Keratinocyte (primary cell): ENCODE results near the gene ENTPD8. TPM values are rescaled to one million over a fixed set of nuclear protein-coding genes. Genes with fewer than 3 reads are reported as not detected.

ENCODE experiments used
- DNase-seq: peaks from one replicate; pipeline ENCODE4 v3.0.0-alpha.2; 2011; ENCODE audit warnings: low read depth, missing footprints, low spot score
- FAIRE-seq: peaks from 2 replicates; lab custom pipeline; 2011; peaks lifted over from hg19 to GRCh38; lab: Jason Lieb, UNC
- H2AFZ ChIP-seq: 2 replicates; pipeline ENCODE4 v1.6.0; 2012; ENCODE audit warnings: low read length, control low read depth, inconsistent platforms; ENCODE audit not compliant: control insufficient read depth
- H3K27ac ChIP-seq: 2 replicates; pipeline ENCODE4 v1.5.1; 2011; ENCODE audit warnings: low read length; ENCODE audit not compliant: control insufficient read depth, insufficient read depth
- H3K27me3 ChIP-seq: 3 replicates; pipeline ENCODE4 v1.6.0; 2011; ENCODE audit warnings: low read length; ENCODE audit not compliant: control insufficient read depth, insufficient read depth; ENCODE audit errors: extremely low read depth
- H3K36me3 ChIP-seq, 2 experiments: 2 replicates in 1 of 2; 3 replicates in 1 of 2; pipeline ENCODE4 v1.5.1; 2011; ENCODE audit warnings: low read length in 2 of 2, mild to moderate bottlenecking in 1 of 2; ENCODE audit not compliant: control insufficient read depth in 2 of 2, insufficient read depth in 2 of 2; ENCODE audit errors: extremely low read depth in 1 of 2
- H3K4me1 ChIP-seq: 3 replicates; pipeline ENCODE4 v1.5.1; 2011; ENCODE audit warnings: low read length; ENCODE audit not compliant: control insufficient read depth, insufficient read depth; ENCODE audit errors: extremely low read depth
- H3K4me2 ChIP-seq: 3 replicates; pipeline ENCODE4 v1.6.0; 2011; ENCODE audit warnings: low read depth, low read length; ENCODE audit not compliant: control insufficient read depth, insufficient read depth; ENCODE audit errors: extremely low read depth
- H3K4me3 ChIP-seq, 3 experiments: fragments of 200-600 bp in 1 of 3; sonication (generic) in 1 of 3; 2 replicates in 2 of 3; 3 replicates in 1 of 3; pipeline ENCODE4 v1.5.1; 2011 to 2016; ENCODE audit warnings: low read length in 3 of 3, mild to moderate bottlenecking in 3 of 3, control low read depth in 2 of 3, inconsistent platforms in 1 of 3, low read depth in 1 of 3, mixed read lengths in 1 of 3, mixed run types in 1 of 3, moderate library complexity in 1 of 3; ENCODE audit not compliant: control insufficient read depth in 2 of 3, insufficient read depth in 2 of 3; ENCODE audit errors: extremely low read depth in 1 of 3
- H3K79me2 ChIP-seq: 2 replicates; pipeline ENCODE4 v1.6.0; 2012; ENCODE audit warnings: low read length; ENCODE audit not compliant: control insufficient read depth, insufficient read depth
- H3K9ac ChIP-seq: 3 replicates; pipeline ENCODE4 v1.6.0; 2011; ENCODE audit warnings: low read length; ENCODE audit not compliant: control insufficient read depth, insufficient read depth; ENCODE audit errors: extremely low read depth
- H3K9me1 ChIP-seq: 3 replicates; pipeline ENCODE4 v1.6.0; 2011; ENCODE audit warnings: low read length; ENCODE audit not compliant: control insufficient read depth, insufficient read depth; ENCODE audit errors: extremely low read depth
- H3K9me3 ChIP-seq: 2 replicates; pipeline ENCODE4 v1.5.1; 2012; ENCODE audit warnings: low read depth, low read length; ENCODE audit not compliant: control insufficient read depth
- H4K20me1 ChIP-seq: 3 replicates; pipeline ENCODE4 v1.6.0; 2011; ENCODE audit warnings: low read length; ENCODE audit not compliant: control insufficient read depth, insufficient read depth; ENCODE audit errors: extremely low read depth
- EZH2 ChIP-seq: IDR thresholded peaks from one replicate; pipeline ENCODE4 v1.6.1; 2012; ENCODE audit warnings: inconsistent platforms, mild to moderate bottlenecking, low read length, moderate library complexity
- dilution Hi-C: fragments of 300-500 bp; cut with MboI; formaldehyde crosslinking; loops from one replicate; pipeline ENCODE4 v1.7.0; 2020; ENCODE audit warnings: low sequenced_read_pairs; ENCODE audit not compliant: extremely low pct_ligation_motif_present
- polyA plus RNA-seq, 5 experiments: library from polyadenylated mRNA; depleted of rRNA in 3 of 5; stranded (reverse) in 3 of 5; stranded (forward) in 1 of 5; unstranded in 1 of 5; fragments of >200 nt; gene quantifications; 1 replicate in 1 of 5; 2 replicates in 3 of 5; 3 replicates in 1 of 5; pipeline versions ENCODE4 v1.2.1 to v1.2.3, GENCODE V29; 2011 to 2012; ENCODE audit warnings: missing spikeins in 2 of 5, low read depth in 1 of 5, low replicate concordance in 1 of 5
- TF ChIP-seq, protein P1 (sequence below), 3 experiments: IDR thresholded peaks in 1 of 3; conservative IDR thresholded peaks in 1 of 3; optimal IDR thresholded peaks in 1 of 3; 2 replicates in 2 of 3; 3 replicates in 1 of 3; pipeline versions ENCODE3 to v1.5.1; 2011; ENCODE audit warnings: low read length in 3 of 3, mild to moderate bottlenecking in 3 of 3, moderate library complexity in 2 of 3, control low read depth in 1 of 3, inconsistent platforms in 1 of 3; ENCODE audit not compliant: insufficient read depth in 2 of 3; ENCODE audit errors: extremely low read depth in 1 of 3

Gene ENTPD8
- polyA plus RNA-seq, 1 donor (not counting 4 experiments of a cell fraction or from before 2014, with no cell fraction given) = not detected

DNA sequence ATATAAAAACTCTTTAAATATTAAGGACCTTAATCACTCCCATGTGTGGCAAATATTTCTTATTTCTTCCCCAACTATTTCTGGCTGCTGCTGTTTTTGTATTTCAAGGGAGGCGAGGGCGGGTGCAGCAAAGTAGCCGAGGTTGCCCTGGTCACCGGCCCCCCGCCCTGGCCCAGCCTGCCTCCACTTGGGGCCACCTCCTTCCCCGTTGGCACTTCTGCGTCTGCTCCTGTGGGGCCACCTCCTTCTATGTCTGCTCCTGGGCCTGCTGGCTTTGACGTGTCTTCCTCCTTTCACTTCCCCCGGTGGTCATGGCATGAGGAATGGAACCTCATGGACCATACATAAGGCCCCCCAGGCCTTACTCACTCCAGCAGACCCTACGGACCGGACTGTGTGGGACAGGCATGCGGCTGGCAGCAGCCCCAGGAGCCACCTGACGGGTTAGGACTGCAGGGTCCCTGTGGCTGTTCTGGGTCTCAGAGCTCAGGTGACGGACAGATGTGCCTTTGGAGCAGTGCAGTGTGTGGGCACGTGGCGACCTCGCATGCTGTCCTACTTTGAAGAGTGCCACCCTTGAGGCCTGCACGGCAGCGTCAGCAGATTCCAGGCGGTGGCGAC, 5.8 kb upstream of the ENTPD8 start:
- H3K79me2 ChIP-seq = no peaks in the 10 kb centered on the region
- H3K4me3 ChIP-seq = no peak overlapping the region
- H3K9me3 ChIP-seq = no peaks in the 10 kb centered on the region
- peaks cover 12% of the 10 kb centered on the region for H3K4me1 ChIP-seq
- TF ChIP-seq EZH2 = no peak
- TF ChIP-seq, protein P1, sequence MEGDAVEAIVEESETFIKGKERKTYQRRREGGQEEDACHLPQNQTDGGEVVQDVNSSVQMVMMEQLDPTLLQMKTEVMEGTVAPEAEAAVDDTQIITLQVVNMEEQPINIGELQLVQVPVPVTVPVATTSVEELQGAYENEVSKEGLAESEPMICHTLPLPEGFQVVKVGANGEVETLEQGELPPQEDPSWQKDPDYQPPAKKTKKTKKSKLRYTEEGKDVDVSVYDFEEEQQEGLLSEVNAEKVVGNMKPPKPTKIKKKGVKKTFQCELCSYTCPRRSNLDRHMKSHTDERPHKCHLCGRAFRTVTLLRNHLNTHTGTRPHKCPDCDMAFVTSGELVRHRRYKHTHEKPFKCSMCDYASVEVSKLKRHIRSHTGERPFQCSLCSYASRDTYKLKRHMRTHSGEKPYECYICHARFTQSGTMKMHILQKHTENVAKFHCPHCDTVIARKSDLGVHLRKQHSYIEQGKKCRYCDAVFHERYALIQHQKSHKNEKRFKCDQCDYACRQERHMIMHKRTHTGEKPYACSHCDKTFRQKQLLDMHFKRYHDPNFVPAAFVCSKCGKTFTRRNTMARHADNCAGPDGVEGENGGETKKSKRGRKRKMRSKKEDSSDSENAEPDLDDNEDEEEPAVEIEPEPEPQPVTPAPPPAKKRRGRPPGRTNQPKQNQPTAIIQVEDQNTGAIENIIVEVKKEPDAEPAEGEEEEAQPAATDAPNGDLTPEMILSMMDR (optimal IDR thresholded peaks at IDR 0.05 in 1 of 3, IDR thresholded peaks at IDR 0.05 in 1 of 3, conservative IDR thresholded peaks at IDR 0.05 in 1 of 3; ENCODE audit: extremely low read depth in 1 of 3, insufficient read depth in 2 of 3, low read length in 3 of 3) = no peak
- no peak overlapping the region for H2AFZ ChIP-seq
- dilution Hi-C loops = no loop called here
- FAIRE-seq (no peak), DNase-seq (no peak)
- H3K27me3 ChIP-seq = no peaks in the 10 kb centered on the region
- H3K9ac ChIP-seq = no peak overlapping the region
- H3K4me2 ChIP-seq = no peak overlapping the region
- H3K27ac ChIP-seq = no peak overlapping the region
- H3K9me1 ChIP-seq = no peaks in the 10 kb centered on the region
- H3K36me3 ChIP-seq = peaks cover 8 to 11% of the 10 kb centered on the region in 2 experiments
- H4K20me1 ChIP-seq = peaks cover 5% of the 10 kb centered on the region

DNA sequence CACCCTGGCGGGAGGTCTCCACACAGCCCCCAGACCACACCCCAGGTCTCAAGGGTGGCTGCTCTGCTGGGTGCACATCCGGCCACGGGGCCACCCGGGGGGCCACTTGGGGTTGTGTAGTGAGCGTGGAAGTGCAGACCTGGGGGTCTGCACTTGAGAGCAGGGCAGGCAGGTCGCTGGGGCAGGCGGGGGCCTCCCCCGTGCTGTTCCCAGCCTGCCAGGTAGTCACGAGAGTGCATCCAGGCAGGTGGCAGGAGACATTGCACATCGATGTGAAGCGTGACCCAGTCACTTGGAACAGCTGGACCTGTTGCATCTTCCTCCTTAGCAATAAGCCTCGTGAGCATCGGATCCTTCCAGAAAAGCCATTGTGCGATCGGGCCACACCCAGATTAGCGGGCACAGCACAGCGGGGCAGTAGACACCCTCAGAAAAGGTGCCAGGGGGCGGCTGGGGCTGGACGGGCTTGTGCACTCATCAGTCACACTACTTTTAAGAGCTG, 4.8 kb upstream of the ENTPD8 start:
- Histone ChIP-seq H3K9ac (no peak overlapping the region), H3K4me2 (no peak overlapping the region), H3K4me3 (no peak overlapping the region), H3K4me1 (peaks cover 12% of the 10 kb centered on the region), H3K79me2 (no peaks in the 10 kb centered on the region), H3K27me3 (no peaks in the 10 kb centered on the region), H3K9me1 (no peaks in the 10 kb centered on the region), H3K36me3 (peaks cover 8 to 11% of the 10 kb centered on the region in 2 experiments), H4K20me1 (peaks cover 5% of the 10 kb centered on the region), H3K9me3 (no peaks in the 10 kb centered on the region), H3K27ac (no peak overlapping the region), H2AFZ (no peak overlapping the region)
- DNase-seq (no peak), FAIRE-seq (no peak)
- TF ChIP-seq, protein P1 (optimal IDR thresholded peaks at IDR 0.05 in 1 of 3, IDR thresholded peaks at IDR 0.05 in 1 of 3, conservative IDR thresholded peaks at IDR 0.05 in 1 of 3; ENCODE audit: extremely low read depth in 1 of 3, insufficient read depth in 2 of 3, low read length in 3 of 3) = no peak
- no peak for TF ChIP-seq EZH2
- dilution Hi-C loops = no loop called here
